ENCODE data around the gene PIK3R1. TPM values are rescaled to one million over a fixed set of nuclear protein-coding genes. Genes with fewer than 3 reads are reported as not detected.

The PIK3R1 gene
- total and polyA plus RNA-seq, 8 donors: 9.2 to 280 (median 52.3) TPM

- WGBS, 5 donors: 66 to 81% (median 73%) methylated on average over 3 of the region's 3 CpGs
- H3K36me3 ChIP-seq: peaks cover under 1 to 23% (median 19%) of the 10 kb centered on the region in 4 donors
- TF ChIP-seq POLR2AphosphoS5 (IDR thresholded peaks at IDR 0.05) (no peak), EP300 (IDR thresholded peaks at IDR 0.05) (no peak), POLR2A (IDR thresholded peaks at IDR 0.05) (no peak)
- TF ChIP-seq, protein P1, sequence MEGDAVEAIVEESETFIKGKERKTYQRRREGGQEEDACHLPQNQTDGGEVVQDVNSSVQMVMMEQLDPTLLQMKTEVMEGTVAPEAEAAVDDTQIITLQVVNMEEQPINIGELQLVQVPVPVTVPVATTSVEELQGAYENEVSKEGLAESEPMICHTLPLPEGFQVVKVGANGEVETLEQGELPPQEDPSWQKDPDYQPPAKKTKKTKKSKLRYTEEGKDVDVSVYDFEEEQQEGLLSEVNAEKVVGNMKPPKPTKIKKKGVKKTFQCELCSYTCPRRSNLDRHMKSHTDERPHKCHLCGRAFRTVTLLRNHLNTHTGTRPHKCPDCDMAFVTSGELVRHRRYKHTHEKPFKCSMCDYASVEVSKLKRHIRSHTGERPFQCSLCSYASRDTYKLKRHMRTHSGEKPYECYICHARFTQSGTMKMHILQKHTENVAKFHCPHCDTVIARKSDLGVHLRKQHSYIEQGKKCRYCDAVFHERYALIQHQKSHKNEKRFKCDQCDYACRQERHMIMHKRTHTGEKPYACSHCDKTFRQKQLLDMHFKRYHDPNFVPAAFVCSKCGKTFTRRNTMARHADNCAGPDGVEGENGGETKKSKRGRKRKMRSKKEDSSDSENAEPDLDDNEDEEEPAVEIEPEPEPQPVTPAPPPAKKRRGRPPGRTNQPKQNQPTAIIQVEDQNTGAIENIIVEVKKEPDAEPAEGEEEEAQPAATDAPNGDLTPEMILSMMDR (IDR thresholded peaks at IDR 0.05): no peak
- H3K27me3 ChIP-seq: no peaks in the 10 kb centered on the region
- H3K4me3 ChIP-seq: no peak overlapping the region
- H3K27ac ChIP-seq: no peak overlapping the region
- intact Hi-C loops (cut with DNase I; ENCODE audit: low total_unique reads): no loop called here
- no peak for DNase-seq
- H3K4me1 ChIP-seq: peaks cover 0 to 20% (median 6%) of the 10 kb centered on the region in 4 donors
- H3K9me3 ChIP-seq: no peaks in the 10 kb centered on the region
Measured at GRCh38 chr5:68304421-68305052, 89.0 kb downstream of the PIK3R1 start.

- no peak overlapping the region for H3K27ac ChIP-seq
- H3K9me3 ChIP-seq: no peaks in the 10 kb centered on the region
- intact Hi-C loops (cut with DNase I; ENCODE audit: low total_unique reads): no loop called here
- H3K4me1 ChIP-seq: peaks cover 0 to 16% (median 6%) of the 10 kb centered on the region in 4 donors
- H3K27me3 ChIP-seq: no peaks in the 10 kb centered on the region
- WGBS, 5 donors: 24 to 58% (median 37%) methylated on average over 1 of the region's 1 CpG
- TF ChIP-seq, protein P1 (IDR thresholded peaks at IDR 0.05): no peak
- no peak for TF ChIP-seq POLR2AphosphoS5 (IDR thresholded peaks at IDR 0.05)
- no peak for TF ChIP-seq POLR2A (IDR thresholded peaks at IDR 0.05)
- no peak for TF ChIP-seq EP300 (IDR thresholded peaks at IDR 0.05)
- no peak overlapping the region for H3K4me3 ChIP-seq
- peaks cover 0 to 14% (median 11%) of the 10 kb centered on the region in 4 donors for H3K36me3 ChIP-seq
- no peak for DNase-seq
Measured at GRCh38 chr5:68305223-68305870, 89.8 kb downstream of the PIK3R1 start.

GRCh38 chr5:68306361-68307014 is 90.9 kb downstream of the PIK3R1 start:
- H3K27ac ChIP-seq: no peak overlapping the region
- DNase-seq: peak in 1 of 2 donors; percentile 53
- 31 to 58% (median 36%) methylated on average over 7 of the region's 7 CpGs for WGBS, 5 donors
- TF ChIP-seq POLR2AphosphoS5 (IDR thresholded peaks at IDR 0.05): no peak
- no peak for TF ChIP-seq EP300 (IDR thresholded peaks at IDR 0.05)
- no peak for TF ChIP-seq POLR2A (IDR thresholded peaks at IDR 0.05)
- TF ChIP-seq, protein P1 (IDR thresholded peaks at IDR 0.05): no peak
- H3K27me3 ChIP-seq: no peaks in the 10 kb centered on the region
- H3K36me3 ChIP-seq: peaks cover 0 to 10% (median 7%) of the 10 kb centered on the region in 4 donors
- intact Hi-C loops (cut with DNase I; ENCODE audit: low total_unique reads): no loop called here
- H3K4me1 ChIP-seq: peaks cover 0 to 11% (median 5%) of the 10 kb centered on the region in 4 donors
- no peak overlapping the region for H3K4me3 ChIP-seq
- H3K9me3 ChIP-seq: no peaks in the 10 kb centered on the region

DNA sequence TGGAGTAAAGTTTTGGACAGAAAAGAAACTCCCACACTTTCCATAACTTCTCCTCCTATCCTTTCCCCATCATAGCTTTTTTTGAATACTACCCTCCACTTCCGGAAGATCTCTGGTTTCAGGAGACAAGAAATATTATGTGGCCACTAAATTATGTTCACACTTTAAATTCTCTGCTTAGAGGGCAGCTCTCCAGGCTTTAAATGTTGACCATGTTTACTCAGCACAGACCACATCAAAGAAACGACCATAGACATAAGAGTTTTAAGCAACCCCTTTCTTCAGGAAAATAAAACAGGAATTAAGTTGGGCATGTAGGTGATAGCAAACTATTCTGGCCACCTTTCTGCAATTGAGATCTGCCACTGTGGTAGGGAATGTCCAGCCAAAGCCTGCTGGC is 97.8 kb downstream of the PIK3R1 start:
- Histone ChIP-seq H3K4me1 (no peaks in the 10 kb centered on the region), H3K4me3 (no peak overlapping the region), H3K27ac (no peak overlapping the region), H3K27me3 (no peaks in the 10 kb centered on the region), H3K36me3 (no peaks in the 10 kb centered on the region), H3K9me3 (no peaks in the 10 kb centered on the region)
- no peak for DNase-seq
- intact Hi-C loops (cut with DNase I; ENCODE audit: low total_unique reads): no loop called here
- WGBS, 5 donors: 44 to 78% (median 47%) methylated on average over 2 of the region's 2 CpGs
- TF ChIP-seq POLR2AphosphoS5 (IDR thresholded peaks at IDR 0.05) (no peak), POLR2A (IDR thresholded peaks at IDR 0.05) (no peak), EP300 (IDR thresholded peaks at IDR 0.05) (no peak)
- TF ChIP-seq, protein P1 (IDR thresholded peaks at IDR 0.05): no peak

All from stomach (tissue), 9 donors.